Measurements from ENCODE around the gene NCKAP5L.

The NCKAP5L gene

DNA sequence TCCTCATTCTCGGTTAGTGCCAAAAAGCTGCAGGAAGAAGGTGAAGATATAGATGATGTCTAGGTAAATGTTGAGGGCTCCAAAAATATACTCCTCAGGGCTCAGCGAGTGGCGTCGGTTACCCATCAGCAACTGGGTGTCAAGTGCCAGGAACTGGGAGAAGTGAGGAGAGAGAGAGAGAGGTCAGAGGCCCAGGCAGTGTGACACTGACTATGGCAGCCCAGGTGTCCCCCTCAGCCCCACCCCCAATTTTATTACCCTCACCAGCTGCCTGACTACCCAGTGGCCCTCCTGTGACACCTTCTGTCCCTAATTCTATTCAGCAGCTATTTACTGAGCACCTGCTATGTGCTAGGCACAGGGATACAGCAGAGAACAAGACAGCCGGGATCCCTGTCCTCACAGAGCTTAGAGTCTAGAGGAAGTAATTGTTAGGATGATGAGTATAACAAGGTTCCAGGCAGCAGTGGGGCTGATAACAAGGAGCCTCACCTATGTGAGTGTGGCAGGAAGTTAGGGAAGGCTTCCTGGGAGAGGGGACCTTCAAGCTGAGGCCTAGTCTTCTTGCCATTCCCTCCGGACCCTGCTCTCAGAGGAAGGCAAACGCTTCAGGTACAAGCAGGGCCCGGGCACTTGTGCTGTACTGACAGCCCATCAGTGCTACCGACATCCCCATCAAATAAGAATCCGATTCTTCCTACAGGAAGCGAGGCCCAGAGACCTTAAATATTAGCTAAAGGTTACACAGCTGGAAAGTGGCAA, 42.5 kb upstream of the NCKAP5L start:
- Histone ChIP-seq H3K9me3 (ENCODE audit: control insufficient read depth, low read length) (no peaks in the 10 kb centered on the region), H3K36me3 (ENCODE audit: control insufficient read depth, insufficient read depth, low read length, severe bottlenecking) (no peaks in the 10 kb centered on the region), H3K27me3 (replicated peaks; ENCODE audit: control insufficient read depth, insufficient read depth, low read length) (peaks cover 8% of the 10 kb centered on the region), H3K4me1 (ENCODE audit: control insufficient read depth, insufficient read depth, low read length) (peaks cover 47% of the 10 kb centered on the region), H3K4me3 (ENCODE audit: low read length) (no peak overlapping the region), H3K9ac (ENCODE audit: low read length) (no peak overlapping the region)
- DNase-seq (ENCODE audit: low read depth), result no peak

DNA sequence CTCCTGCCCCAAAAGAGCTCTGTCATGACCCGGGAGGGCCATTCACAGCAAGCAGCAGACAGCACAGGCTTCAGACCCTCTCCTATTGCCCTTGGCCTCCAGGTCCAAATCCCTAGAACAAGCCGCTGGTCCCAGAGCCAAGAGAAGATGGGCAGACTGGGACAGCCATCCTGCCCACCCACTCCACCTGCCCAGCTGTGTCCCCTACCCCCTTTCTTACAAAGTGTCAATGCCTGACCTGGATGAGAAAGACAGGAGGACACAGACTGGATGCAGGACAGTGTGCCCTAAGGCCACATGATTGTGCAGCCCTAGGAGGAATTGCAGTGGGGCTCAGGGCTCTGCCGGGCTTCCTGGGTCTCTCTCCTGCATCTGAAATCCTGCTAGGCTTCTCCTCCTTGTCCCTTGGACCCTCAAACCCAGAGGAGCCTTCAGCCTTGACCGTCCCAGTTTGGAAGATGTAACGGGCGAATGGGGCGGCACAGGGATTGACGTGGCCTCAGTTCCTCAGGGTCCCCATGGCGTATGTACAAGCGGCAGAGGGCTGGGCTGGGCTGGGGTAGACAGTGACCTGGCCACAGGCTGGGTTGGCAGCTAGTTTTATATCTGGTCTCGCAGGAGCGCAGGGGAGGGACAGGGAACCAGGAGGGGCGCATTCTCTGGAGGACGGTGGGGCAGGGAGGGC, 41.7 kb upstream of the NCKAP5L start:
- Histone ChIP-seq H3K9me3 (ENCODE audit: control insufficient read depth, low read length) (no peaks in the 10 kb centered on the region), H3K36me3 (ENCODE audit: control insufficient read depth, insufficient read depth, low read length, severe bottlenecking) (no peaks in the 10 kb centered on the region), H3K4me3 (ENCODE audit: low read length) (no peak overlapping the region), H3K4me1 (ENCODE audit: control insufficient read depth, insufficient read depth, low read length) (peaks cover 47% of the 10 kb centered on the region), H3K27me3 (replicated peaks; ENCODE audit: control insufficient read depth, insufficient read depth, low read length) (peaks cover 13% of the 10 kb centered on the region), H3K9ac (ENCODE audit: low read length) (peak overlapping the region; percentile 33)
- no peak for DNase-seq (ENCODE audit: low read depth)

DNA sequence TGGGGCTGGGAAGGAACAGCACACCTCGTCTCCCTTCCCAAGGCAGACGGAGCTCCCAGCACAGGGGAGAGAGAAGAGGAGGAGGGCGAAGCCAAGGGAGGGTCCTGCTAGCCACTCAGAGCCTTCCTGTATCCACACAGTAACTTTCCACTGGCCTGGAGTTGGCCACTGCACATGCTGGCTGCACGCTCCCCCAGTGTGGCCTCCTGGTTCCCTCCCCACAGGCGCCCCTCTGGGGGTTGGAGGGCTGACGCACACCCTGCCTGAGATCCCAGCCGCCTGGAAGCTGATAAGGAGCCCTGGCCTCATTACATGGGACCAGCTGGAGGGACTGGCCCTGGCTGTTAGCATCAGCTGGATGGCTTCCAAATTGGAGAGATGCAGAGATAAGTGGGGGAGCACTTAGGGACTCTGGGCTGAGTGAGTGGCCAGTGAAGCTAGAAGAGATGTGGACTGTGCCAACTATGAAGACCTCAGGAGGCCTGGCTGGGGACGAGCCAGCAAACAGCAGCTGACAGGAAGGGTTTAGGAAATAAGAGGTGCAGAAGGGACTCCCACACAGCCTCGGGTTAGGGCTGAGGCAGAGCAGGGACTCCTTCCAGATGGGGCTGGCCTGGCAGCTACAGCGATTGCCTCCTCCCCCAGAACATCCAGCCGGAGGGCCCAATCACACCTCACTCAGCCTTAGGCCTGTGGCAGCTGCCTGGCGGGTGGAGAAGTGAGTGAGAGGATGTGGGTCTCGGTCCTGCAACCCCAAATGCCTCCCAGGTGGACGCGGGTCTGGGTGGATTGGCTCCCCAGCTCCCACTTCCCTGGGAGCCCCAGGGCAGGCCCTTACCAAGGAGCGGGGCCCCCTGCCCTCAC, 41.0 kb upstream of the NCKAP5L start:
- no peak overlapping the region for H3K4me3 ChIP-seq (ENCODE audit: low read length)

DNA sequence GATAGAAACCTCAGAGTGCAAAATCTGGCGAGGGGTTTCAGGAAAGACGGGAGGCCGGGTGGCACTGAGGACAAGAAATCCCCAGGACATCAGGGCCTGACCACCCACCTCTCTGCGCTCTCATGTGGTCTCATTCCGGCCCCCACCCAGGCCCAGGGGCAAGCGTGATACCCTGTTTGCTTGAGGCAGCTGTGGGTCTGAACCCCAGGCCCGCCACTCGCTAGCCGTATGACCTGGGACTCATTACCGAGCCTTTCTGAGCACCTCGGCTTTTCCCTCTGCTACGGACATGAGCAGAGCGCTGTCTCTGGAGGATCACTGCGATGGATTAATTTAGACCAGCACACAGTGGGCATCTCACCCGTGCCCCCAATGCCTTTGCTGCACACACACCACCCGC, 40.2 kb upstream of the NCKAP5L start:
- H3K9me3 ChIP-seq (ENCODE audit: control insufficient read depth, low read length), result no peaks in the 10 kb centered on the region
- no peaks in the 10 kb centered on the region for H3K36me3 ChIP-seq (ENCODE audit: control insufficient read depth, insufficient read depth, low read length, severe bottlenecking)
- peaks cover 39% of the 10 kb centered on the region for H3K4me1 ChIP-seq (ENCODE audit: control insufficient read depth, insufficient read depth, low read length)
- H3K27me3 ChIP-seq (replicated peaks; ENCODE audit: control insufficient read depth, insufficient read depth, low read length), result peaks cover 18% of the 10 kb centered on the region
- H3K9ac ChIP-seq (ENCODE audit: low read length), result peak overlapping the region; percentile 44
- H3K4me3 ChIP-seq (ENCODE audit: low read length), result no peak overlapping the region
- DNase-seq (ENCODE audit: low read depth), result no peak

More for the DNA sequence above, 41.0 kb upstream of the NCKAP5L start:
- H3K9me3 ChIP-seq (ENCODE audit: control insufficient read depth, low read length), result no peaks in the 10 kb centered on the region
- H3K4me1 ChIP-seq (ENCODE audit: control insufficient read depth, insufficient read depth, low read length), result peaks cover 47% of the 10 kb centered on the region
- peaks cover 18% of the 10 kb centered on the region for H3K27me3 ChIP-seq (replicated peaks; ENCODE audit: control insufficient read depth, insufficient read depth, low read length)
- no peaks in the 10 kb centered on the region for H3K36me3 ChIP-seq (ENCODE audit: control insufficient read depth, insufficient read depth, low read length, severe bottlenecking)
- DNase-seq (ENCODE audit: low read depth), result peak; percentile 97
- peak overlapping the region; percentile 44 for H3K9ac ChIP-seq (ENCODE audit: low read length)

DNA sequence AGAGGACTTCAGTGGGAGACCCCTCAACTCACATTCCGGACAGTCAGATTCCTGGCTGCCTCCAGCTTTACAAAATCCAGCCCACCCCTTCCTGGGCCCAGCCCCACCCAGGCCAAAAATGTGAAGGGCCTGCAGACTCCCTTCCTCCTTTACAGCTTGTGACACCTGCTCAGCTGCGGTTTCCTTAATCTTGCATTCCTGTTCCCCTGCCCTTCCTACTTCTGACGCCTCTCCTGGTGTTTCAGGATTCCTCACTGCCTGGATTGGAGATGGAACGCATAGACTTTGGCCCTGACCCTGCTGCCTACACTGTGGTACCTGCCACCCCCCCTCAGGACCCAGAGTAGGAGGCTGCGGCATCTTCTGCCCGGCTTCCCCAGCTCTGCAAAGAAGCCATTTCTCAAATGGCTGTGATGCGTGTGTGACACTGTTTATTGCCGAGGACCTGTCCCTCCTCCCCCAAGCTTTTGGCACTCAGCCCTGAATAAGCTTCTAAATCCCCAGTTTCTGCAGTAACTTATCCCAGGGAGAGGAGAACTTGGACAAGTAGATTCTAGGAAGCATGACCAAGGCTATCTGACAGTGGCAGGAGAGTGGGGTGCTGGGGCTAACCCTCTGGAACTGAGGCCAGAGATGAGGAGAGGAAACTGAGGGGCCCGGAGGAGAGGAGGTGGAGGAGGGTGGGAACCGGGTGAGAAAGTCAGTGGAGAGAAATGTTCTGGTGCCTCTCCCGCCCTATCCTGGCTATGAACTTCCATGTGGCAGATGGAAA, 39.5 kb upstream of the NCKAP5L start:
- Histone ChIP-seq H3K4me3 (ENCODE audit: low read length) (no peak overlapping the region), H3K9me3 (ENCODE audit: control insufficient read depth, low read length) (no peaks in the 10 kb centered on the region), H3K4me1 (ENCODE audit: control insufficient read depth, insufficient read depth, low read length) (peaks cover 33% of the 10 kb centered on the region), H3K9ac (ENCODE audit: low read length) (peak overlapping the region; percentile 44), H3K36me3 (ENCODE audit: control insufficient read depth, insufficient read depth, low read length, severe bottlenecking) (no peaks in the 10 kb centered on the region), H3K27me3 (replicated peaks; ENCODE audit: control insufficient read depth, insufficient read depth, low read length) (peaks cover 18% of the 10 kb centered on the region)
- no peak for DNase-seq (ENCODE audit: low read depth)

DNA sequence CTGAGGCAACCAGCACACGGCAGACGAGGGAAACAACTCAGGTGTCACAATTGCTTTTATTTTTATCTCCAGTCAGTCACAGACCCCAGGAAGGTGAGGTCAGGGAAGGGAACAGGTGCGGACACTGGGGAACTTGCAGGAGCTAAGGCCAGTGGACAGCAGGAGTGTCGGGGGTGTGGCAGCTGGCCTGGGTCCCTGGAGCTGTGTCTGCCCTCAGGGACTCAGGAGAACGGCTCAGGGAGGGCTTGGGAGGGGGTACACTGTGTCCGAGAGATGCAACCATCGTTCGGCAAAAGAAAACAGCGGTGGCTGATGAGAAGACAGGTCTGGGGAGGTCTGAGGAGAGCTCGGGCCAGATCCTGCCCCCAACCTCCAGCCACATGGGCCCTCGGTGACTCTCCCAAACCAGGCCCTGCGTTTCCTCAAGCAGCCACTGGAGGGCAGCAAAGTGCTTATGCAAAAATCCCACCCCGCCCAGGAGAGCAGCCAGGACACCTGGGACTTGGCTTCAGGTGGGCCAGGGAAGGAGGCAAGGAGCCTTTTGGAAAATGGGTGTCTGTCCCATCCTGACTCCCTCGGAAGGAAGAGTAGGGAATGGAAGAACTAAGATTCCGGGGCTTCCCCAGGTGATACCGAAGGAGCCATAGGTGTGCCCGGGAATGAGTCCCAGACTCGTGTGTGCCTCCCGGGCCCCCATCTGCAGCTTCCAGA, 38.8 kb upstream of the NCKAP5L start:
- Histone ChIP-seq H3K36me3 (ENCODE audit: control insufficient read depth, insufficient read depth, low read length, severe bottlenecking) (no peaks in the 10 kb centered on the region), H3K9me3 (ENCODE audit: control insufficient read depth, low read length) (no peaks in the 10 kb centered on the region), H3K4me3 (ENCODE audit: low read length) (no peak overlapping the region), H3K27me3 (replicated peaks; ENCODE audit: control insufficient read depth, insufficient read depth, low read length) (peaks cover 18% of the 10 kb centered on the region), H3K4me1 (ENCODE audit: control insufficient read depth, insufficient read depth, low read length) (peaks cover 26% of the 10 kb centered on the region), H3K9ac (ENCODE audit: low read length) (no peak overlapping the region)
- peak; percentile 87 for DNase-seq (ENCODE audit: low read depth)

DNA sequence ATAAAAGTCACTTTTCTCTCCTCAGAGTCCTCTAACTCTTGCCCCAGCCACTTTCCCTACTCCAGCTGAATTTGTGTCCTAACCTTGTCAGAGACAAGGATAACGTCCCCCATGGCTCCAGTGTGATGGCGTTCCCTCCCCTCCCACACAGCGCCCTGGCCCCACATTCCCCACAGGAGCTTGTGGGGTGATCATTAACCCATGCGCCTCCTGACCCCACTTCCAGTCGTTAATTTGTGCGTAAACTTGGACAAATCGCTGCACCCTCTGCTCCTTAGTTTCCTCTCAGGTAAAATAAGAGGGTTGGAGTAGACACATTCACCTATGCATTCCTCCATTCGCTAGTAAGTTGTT, 37.5 kb upstream of the NCKAP5L start:
- H3K4me3 ChIP-seq (ENCODE audit: low read length), result no peak overlapping the region
- no peak overlapping the region for H3K9ac ChIP-seq (ENCODE audit: low read length)
- H3K9me3 ChIP-seq (ENCODE audit: control insufficient read depth, low read length), result no peaks in the 10 kb centered on the region
- H3K27me3 ChIP-seq (replicated peaks; ENCODE audit: control insufficient read depth, insufficient read depth, low read length), result peaks cover 18% of the 10 kb centered on the region
- no peak for DNase-seq (ENCODE audit: low read depth)
- H3K36me3 ChIP-seq (ENCODE audit: control insufficient read depth, insufficient read depth, low read length, severe bottlenecking), result no peaks in the 10 kb centered on the region
- peaks cover 24% of the 10 kb centered on the region for H3K4me1 ChIP-seq (ENCODE audit: control insufficient read depth, insufficient read depth, low read length)

DNA sequence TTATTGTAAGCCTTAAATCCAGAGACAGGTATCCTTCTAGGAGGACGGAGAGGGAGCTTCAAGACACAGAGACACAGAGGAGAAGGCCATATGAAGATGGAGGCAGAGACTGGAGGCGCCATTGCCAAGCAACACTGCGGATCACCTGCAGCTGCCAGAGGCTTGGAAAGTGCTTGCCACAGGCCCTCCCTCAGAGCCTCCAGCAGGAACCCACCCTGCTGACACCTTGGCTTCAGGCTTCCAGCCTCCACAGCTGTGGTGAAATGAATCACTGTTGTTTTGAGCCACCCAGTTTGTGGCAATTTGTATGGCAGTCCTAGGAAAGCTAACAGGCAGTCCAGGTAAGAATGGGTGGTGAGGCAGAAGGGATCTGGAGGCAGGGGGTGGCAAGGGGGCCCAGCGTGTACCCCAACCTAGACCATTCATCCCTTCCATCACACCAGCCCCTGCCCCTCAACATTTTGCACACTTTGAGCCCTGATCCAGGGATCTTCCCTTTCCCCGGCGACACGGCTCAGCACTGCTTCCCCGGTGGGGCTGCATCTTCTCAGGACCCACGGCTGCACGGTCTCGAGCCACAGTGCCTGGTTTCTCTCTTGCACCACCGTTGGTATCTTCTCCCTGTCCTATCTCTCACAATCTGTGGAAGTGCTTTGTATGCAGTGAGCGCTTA, 37.0 kb upstream of the NCKAP5L start:
- DNase-seq (ENCODE audit: low read depth), result no peak
- Histone ChIP-seq H3K27me3 (replicated peaks; ENCODE audit: control insufficient read depth, insufficient read depth, low read length) (peaks cover 18% of the 10 kb centered on the region), H3K9ac (ENCODE audit: low read length) (no peak overlapping the region), H3K9me3 (ENCODE audit: control insufficient read depth, low read length) (no peaks in the 10 kb centered on the region), H3K36me3 (ENCODE audit: control insufficient read depth, insufficient read depth, low read length, severe bottlenecking) (no peaks in the 10 kb centered on the region), H3K4me3 (ENCODE audit: low read length) (no peak overlapping the region), H3K4me1 (ENCODE audit: control insufficient read depth, insufficient read depth, low read length) (peaks cover 24% of the 10 kb centered on the region)

DNA sequence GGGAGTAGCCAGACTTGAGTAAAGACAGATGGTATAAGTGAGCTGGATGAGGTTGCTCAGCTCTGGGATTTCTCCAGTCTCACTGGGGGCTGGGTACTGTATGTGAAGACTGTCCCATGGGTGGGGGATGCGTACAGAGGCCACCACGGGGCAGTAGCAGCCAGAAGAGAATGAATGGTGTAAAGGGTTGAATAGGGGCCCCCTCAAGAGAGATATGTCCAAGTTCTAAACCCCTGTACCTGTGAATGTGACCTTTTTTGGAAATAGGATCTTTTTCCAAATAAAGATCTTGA, 36.5 kb upstream of the NCKAP5L start:
- DNase-seq (ENCODE audit: low read depth), result no peak

More for the DNA sequence above, 36.5 kb upstream of the NCKAP5L start:
- peaks cover 21% of the 10 kb centered on the region for H3K4me1 ChIP-seq (ENCODE audit: control insufficient read depth, insufficient read depth, low read length)
- H3K27me3 ChIP-seq (replicated peaks; ENCODE audit: control insufficient read depth, insufficient read depth, low read length), result peaks cover 18% of the 10 kb centered on the region
- no peak overlapping the region for H3K4me3 ChIP-seq (ENCODE audit: low read length)
- H3K9ac ChIP-seq (ENCODE audit: low read length), result no peak overlapping the region
- no peaks in the 10 kb centered on the region for H3K9me3 ChIP-seq (ENCODE audit: control insufficient read depth, low read length)
- H3K36me3 ChIP-seq (ENCODE audit: control insufficient read depth, insufficient read depth, low read length, severe bottlenecking), result no peaks in the 10 kb centered on the region

All from adipocyte (in vitro differentiated cells).